Fibroblast of lung (primary cell): ENCODE measurements around the gene CEACAM18.

Experiments
- EZH2 ChIP-seq: IDR thresholded peaks from 2 replicates; pipeline ENCODE4 v1.5.1; 2012; ENCODE audit warnings: low read length, control low read depth, mild to moderate bottlenecking; ENCODE audit errors: missing control alignments
- TF ChIP-seq, protein P1 (sequence below), 2 donors: IDR thresholded peaks in 1 of 2; conservative IDR thresholded peaks in 1 of 2; 1 replicate in 1 of 2; 2 replicates in 1 of 2; pipeline ENCODE4 v1.5.1; 2011 to 2012; ENCODE audit warnings: low read length in 2 of 2, control low read depth in 1 of 2, inconsistent platforms in 1 of 2, low read depth in 1 of 2, mild to moderate bottlenecking in 1 of 2

DNA sequence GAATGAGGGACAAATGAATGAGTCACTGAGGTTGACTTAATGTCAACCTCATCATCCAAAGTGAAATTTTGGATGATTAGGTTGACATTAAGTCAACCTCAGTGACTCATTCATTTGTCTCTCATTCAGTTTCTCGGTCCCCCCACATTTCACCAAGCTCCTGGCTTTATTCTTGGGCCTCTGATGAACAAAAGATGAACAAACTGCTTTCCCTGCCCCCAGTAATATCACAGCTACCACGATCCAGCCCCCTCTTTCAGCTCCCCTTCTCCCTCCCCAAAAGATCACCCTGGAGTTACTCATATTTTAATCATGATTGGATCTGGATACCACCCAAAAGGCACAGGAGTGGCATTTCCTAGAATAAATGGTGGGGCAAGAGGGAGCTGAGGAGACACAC, 10.8 kb downstream of the CEACAM18 start:
- TF ChIP-seq, protein P1, sequence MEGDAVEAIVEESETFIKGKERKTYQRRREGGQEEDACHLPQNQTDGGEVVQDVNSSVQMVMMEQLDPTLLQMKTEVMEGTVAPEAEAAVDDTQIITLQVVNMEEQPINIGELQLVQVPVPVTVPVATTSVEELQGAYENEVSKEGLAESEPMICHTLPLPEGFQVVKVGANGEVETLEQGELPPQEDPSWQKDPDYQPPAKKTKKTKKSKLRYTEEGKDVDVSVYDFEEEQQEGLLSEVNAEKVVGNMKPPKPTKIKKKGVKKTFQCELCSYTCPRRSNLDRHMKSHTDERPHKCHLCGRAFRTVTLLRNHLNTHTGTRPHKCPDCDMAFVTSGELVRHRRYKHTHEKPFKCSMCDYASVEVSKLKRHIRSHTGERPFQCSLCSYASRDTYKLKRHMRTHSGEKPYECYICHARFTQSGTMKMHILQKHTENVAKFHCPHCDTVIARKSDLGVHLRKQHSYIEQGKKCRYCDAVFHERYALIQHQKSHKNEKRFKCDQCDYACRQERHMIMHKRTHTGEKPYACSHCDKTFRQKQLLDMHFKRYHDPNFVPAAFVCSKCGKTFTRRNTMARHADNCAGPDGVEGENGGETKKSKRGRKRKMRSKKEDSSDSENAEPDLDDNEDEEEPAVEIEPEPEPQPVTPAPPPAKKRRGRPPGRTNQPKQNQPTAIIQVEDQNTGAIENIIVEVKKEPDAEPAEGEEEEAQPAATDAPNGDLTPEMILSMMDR (conservative IDR thresholded peaks at IDR 0.05 in 1 of 2, IDR thresholded peaks at IDR 0.05 in 1 of 2; ENCODE audit: low read depth in 1 of 2, low read length in 2 of 2), result no peak
- no peak for TF ChIP-seq EZH2
